Trophoblast cell (in vitro differentiated cells and primary cell): ENCODE measurements around the gene EPAS1.

Experiments
- DNase-seq, 2 donors: peaks; one replicate each; pipeline ENCODE4 v3.0.0-alpha.2; 2016
- H2AFZ ChIP-seq: 2 replicates; pipeline ENCODE4 v1.6.1; 2013; ENCODE audit warnings: low read length, moderate library complexity, mild to moderate bottlenecking; ENCODE audit not compliant: insufficient read depth, poor library complexity
- H2AK5ac ChIP-seq: 2 replicates; pipeline ENCODE4 v1.6.1; 2013; ENCODE audit warnings: mild to moderate bottlenecking, low read length
- H2BK120ac ChIP-seq: 2 replicates; pipeline ENCODE4 v1.6.1; 2013; ENCODE audit warnings: low read length, mild to moderate bottlenecking, moderate library complexity; ENCODE audit not compliant: insufficient read depth, poor library complexity
- H2BK12ac ChIP-seq: 2 replicates; pipeline ENCODE4 v1.6.1; 2013; ENCODE audit warnings: mild to moderate bottlenecking, low read length, moderate library complexity
- H2BK5ac ChIP-seq: 2 replicates; pipeline ENCODE4 v1.6.1; 2013; ENCODE audit warnings: low read length, low read depth, moderate library complexity, mild to moderate bottlenecking; ENCODE audit not compliant: poor library complexity
- H3K14ac ChIP-seq: 2 replicates; pipeline ENCODE4 v1.6.1; 2013; ENCODE audit warnings: mild to moderate bottlenecking, low read length
- H3K18ac ChIP-seq: 2 replicates; pipeline ENCODE4 v1.6.1; 2013; ENCODE audit warnings: mild to moderate bottlenecking, low read length
- H3K23ac ChIP-seq: 2 replicates; pipeline ENCODE4 v1.6.1; 2013; ENCODE audit warnings: low read length
- H3K27ac ChIP-seq: 2 replicates; pipeline ENCODE4 v1.5.1; 2013; ENCODE audit warnings: low read depth, mild to moderate bottlenecking, inconsistent platforms, low read length, moderate library complexity
- H3K27me3 ChIP-seq: 2 replicates; pipeline ENCODE4 v1.6.1; 2013; ENCODE audit warnings: inconsistent platforms, mild to moderate bottlenecking, low read length, moderate library complexity; ENCODE audit not compliant: insufficient read depth
- H3K36me3 ChIP-seq, 2 experiments: 1 replicate in 1 of 2; 2 replicates in 1 of 2; pipeline ENCODE4 v1.6.1; 2013; ENCODE audit warnings: low read length in 2 of 2, mild to moderate bottlenecking in 2 of 2, moderate library complexity in 1 of 2; ENCODE audit not compliant: insufficient read depth in 2 of 2, control insufficient read depth in 1 of 2
- H3K4ac ChIP-seq: 2 replicates; pipeline ENCODE4 v1.6.1; 2013; ENCODE audit warnings: low read depth, mild to moderate bottlenecking, low read length, moderate library complexity
- H3K4me1 ChIP-seq, 2 experiments: 1 replicate in 1 of 2; 2 replicates in 1 of 2; pipeline ENCODE4 v1.6.1; 2013; ENCODE audit warnings: low read length in 2 of 2, mild to moderate bottlenecking in 2 of 2, moderate library complexity in 1 of 2; ENCODE audit not compliant: insufficient read depth in 2 of 2, control insufficient read depth in 1 of 2
- H3K4me2 ChIP-seq: 2 replicates; pipeline ENCODE4 v1.6.1; 2013; ENCODE audit warnings: inconsistent platforms, mild to moderate bottlenecking, low read length, moderate library complexity
- H3K4me3 ChIP-seq: 2 replicates; pipeline ENCODE4 v1.5.1; 2013; ENCODE audit warnings: mild to moderate bottlenecking, low read depth, low read length, inconsistent platforms
- H3K79me1 ChIP-seq: one replicate; pipeline ENCODE4 v1.6.1; 2013; ENCODE audit warnings: low read length
- H3K79me2 ChIP-seq: 2 replicates; pipeline ENCODE4 v1.6.1; 2013; ENCODE audit warnings: low read length, mild to moderate bottlenecking; ENCODE audit not compliant: control insufficient read depth, insufficient read depth, poor library complexity
- H3K9ac ChIP-seq: 2 replicates; pipeline ENCODE4 v1.6.1; 2013; ENCODE audit warnings: mild to moderate bottlenecking, low read length
- H3K9me3 ChIP-seq: 2 replicates; pipeline ENCODE4 v1.6.1; 2013; ENCODE audit warnings: low read depth, mild to moderate bottlenecking, control low read depth, inconsistent platforms, low read length; ENCODE audit not compliant: insufficient read depth
- H4K12ac ChIP-seq: 2 replicates; pipeline ENCODE4 v1.6.1; 2013; ENCODE audit warnings: low read depth, mild to moderate bottlenecking, low read length, moderate library complexity
- H4K8ac ChIP-seq: 2 replicates; pipeline ENCODE4 v1.6.1; 2013; ENCODE audit warnings: low read depth, mild to moderate bottlenecking, low read length, moderate library complexity
- H4K91ac ChIP-seq: one replicate; pipeline ENCODE4 v1.6.1; 2013; ENCODE audit warnings: low read depth, mild to moderate bottlenecking, low read length, moderate library complexity
- WGBS: extraction: QIAGEN DNeasy Blood & Tissue Kit; methylation state at CpG from one replicate; pipeline ENCODE4 v1.1.7; 2013; ENCODE audit warnings: missing lambda C conversion rate; ENCODE audit not compliant: insufficient read length, insufficient coverage; ENCODE audit errors: extremely low coverage; 5-methylcytosine and 5-hydroxymethylcytosine counted together

Gene EPAS1

GRCh38 chr2:46304635-46305034, 7.4 kb downstream of the EPAS1 start:
- Histone ChIP-seq H3K27ac (peak overlapping the region; percentile 4), H3K23ac (no peak overlapping the region), H4K12ac (no peak overlapping the region), H3K27me3 (no peaks in the 10 kb centered on the region), H3K36me3 (peaks cover 14 to 18% of the 10 kb centered on the region in 2 experiments), H3K9me3 (no peaks in the 10 kb centered on the region), H3K18ac (no peak overlapping the region), H3K9ac (no peak overlapping the region), H2AFZ (no peak overlapping the region), H4K91ac (no peak overlapping the region), H3K79me2 (peaks cover 49% of the 10 kb centered on the region), H4K8ac (no peak overlapping the region), H3K4me1 (peaks cover 34 to 43% of the 10 kb centered on the region in 2 experiments), H2BK120ac (no peak overlapping the region), H3K4ac (peak overlapping the region; percentile 91), H3K4me3 (no peak overlapping the region), H3K4me2 (peak overlapping the region; percentile 22), H2BK5ac (no peak overlapping the region), H2BK12ac (no peak overlapping the region), H3K14ac (no peak overlapping the region), H2AK5ac (no peak overlapping the region), H3K79me1 (peaks cover 20% of the 10 kb centered on the region)
- no CpG with 5 or more reads among the region's 3 CpGs for WGBS
- peak in 1 of 2 donors; percentile 44 for DNase-seq

DNA sequence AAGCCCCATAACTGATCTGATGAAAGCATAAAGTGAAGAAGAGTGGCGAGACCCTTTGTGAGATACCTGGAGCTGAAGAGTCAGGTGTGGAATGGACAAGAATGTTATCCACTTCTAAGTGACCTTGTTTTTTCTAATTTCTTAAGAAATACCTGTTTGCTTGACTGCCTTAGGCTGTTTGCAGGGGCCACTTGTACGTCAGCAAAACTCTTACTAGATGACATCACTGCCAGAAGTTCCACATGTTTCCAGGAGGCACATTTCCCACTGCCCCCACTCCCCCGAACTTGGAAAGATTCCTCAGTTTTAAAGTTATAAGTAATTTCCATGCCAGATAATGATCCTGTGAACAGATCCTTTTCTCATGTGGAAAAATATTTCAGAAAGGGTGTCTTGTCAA, 8.0 kb downstream of the EPAS1 start:
- Histone ChIP-seq H2AK5ac (no peak overlapping the region), H3K4ac (peak overlapping the region; percentile 91), H2BK120ac (no peak overlapping the region), H3K9me3 (no peaks in the 10 kb centered on the region), H3K18ac (no peak overlapping the region), H3K36me3 (peaks cover 11 to 17% of the 10 kb centered on the region in 2 experiments), H3K4me2 (peak overlapping the region; percentile 22), H3K79me1 (peaks cover 15% of the 10 kb centered on the region), H4K12ac (no peak overlapping the region), H2AFZ (no peak overlapping the region), H3K4me1 (peaks cover 38 to 47% of the 10 kb centered on the region in 2 experiments), H4K8ac (no peak overlapping the region), H3K23ac (no peak overlapping the region), H2BK12ac (no peak overlapping the region), H4K91ac (no peak overlapping the region), H2BK5ac (no peak overlapping the region), H3K14ac (no peak overlapping the region), H3K27me3 (no peaks in the 10 kb centered on the region), H3K27ac (peak overlapping the region; percentile 4), H3K79me2 (peaks cover 44% of the 10 kb centered on the region), H3K9ac (no peak overlapping the region), H3K4me3 (no peak overlapping the region)
- WGBS, result no CpG with 5 or more reads among the region's 3 CpGs
- DNase-seq, result peak; percentile 77 to 88

- peak overlapping the region; percentile 29 for H3K4me2 ChIP-seq
- H2AFZ ChIP-seq, result no peak overlapping the region
- peaks cover 43 to 51% of the 10 kb centered on the region in 2 experiments for H3K4me1 ChIP-seq
- H3K23ac ChIP-seq, result no peak overlapping the region
- H3K14ac ChIP-seq, result peak overlapping the region; percentile 50
- H4K12ac ChIP-seq, result no peak overlapping the region
- peaks cover 11% of the 10 kb centered on the region for H3K79me1 ChIP-seq
- no peak overlapping the region for H4K8ac ChIP-seq
- H2BK120ac ChIP-seq, result no peak overlapping the region
- H3K4ac ChIP-seq, result peak overlapping the region; percentile 97
- H3K18ac ChIP-seq, result no peak overlapping the region
- peak in 1 of 2 donors; percentile 61 for DNase-seq
- H3K27ac ChIP-seq, result peak overlapping the region; percentile 32
- no peak overlapping the region for H3K9ac ChIP-seq
- H4K91ac ChIP-seq, result peak overlapping the region; percentile 35
- H2AK5ac ChIP-seq, result no peak overlapping the region
- no peaks in the 10 kb centered on the region for H3K27me3 ChIP-seq
- H3K4me3 ChIP-seq, result no peak overlapping the region
- peaks cover 45% of the 10 kb centered on the region for H3K79me2 ChIP-seq
- H2BK5ac ChIP-seq, result peak overlapping the region; percentile 57
- no CpG with 5 or more reads among the region's 4 CpGs for WGBS
- H3K36me3 ChIP-seq, result peaks cover 11 to 17% of the 10 kb centered on the region in 2 experiments
- no peaks in the 10 kb centered on the region for H3K9me3 ChIP-seq
- peak overlapping the region; percentile 69 for H2BK12ac ChIP-seq
These were observed 8.6 kb downstream of the EPAS1 start for GRCh38 chr2:46305767-46306166.

GRCh38 chr2:46306330-46306751, 9.1 kb downstream of the EPAS1 start:
- H3K23ac ChIP-seq, result no peak overlapping the region
- H3K79me1 ChIP-seq, result peaks cover 11% of the 10 kb centered on the region
- no peaks in the 10 kb centered on the region for H3K27me3 ChIP-seq
- no peak overlapping the region for H4K91ac ChIP-seq
- no peak overlapping the region for H2BK5ac ChIP-seq
- H2AFZ ChIP-seq, result no peak overlapping the region
- H2BK12ac ChIP-seq, result no peak overlapping the region
- peak overlapping the region; percentile 15 for H3K4me2 ChIP-seq
- no peaks in the 10 kb centered on the region for H3K9me3 ChIP-seq
- H2AK5ac ChIP-seq, result no peak overlapping the region
- H3K4ac ChIP-seq, result peak overlapping the region; percentile 22
- peaks cover 43% of the 10 kb centered on the region for H3K79me2 ChIP-seq
- peak overlapping the region; percentile 39 for H3K27ac ChIP-seq
- H3K18ac ChIP-seq, result no peak overlapping the region
- no peak overlapping the region for H2BK120ac ChIP-seq
- no peak overlapping the region for H3K4me3 ChIP-seq
- H4K12ac ChIP-seq, result no peak overlapping the region
- DNase-seq, result peak; percentile 76 to 92
- no peak overlapping the region for H3K9ac ChIP-seq
- peaks cover 44 to 54% of the 10 kb centered on the region in 2 experiments for H3K4me1 ChIP-seq
- H3K36me3 ChIP-seq, result peaks cover 11 to 17% of the 10 kb centered on the region in 2 experiments
- no peak overlapping the region for H4K8ac ChIP-seq
- no peak overlapping the region for H3K14ac ChIP-seq
- no CpG with 5 or more reads among the region's 2 CpGs for WGBS
